Stimulated activated CD4-positive, alpha-beta T cell treated with anti-CD3 and anti-CD28 coated beads, Interleukin-1b, Interleukin-23, amount 100 ng/mL, for 4 hours (primary cell): ENCODE results near the gene DLX4.

Experiments
- DNase-seq, 2 donors: peaks; one replicate each; pipeline ENCODE4 v3.0.0-alpha.2; 2020; ENCODE audit warnings: low read depth in 2 of 2

The DLX4 gene

GRCh38 chr17:49968405-49969133, 421 bp upstream of the DLX4 start:
- peak; percentile 40 to 71 for DNase-seq

GRCh38 chr17:49969795-49970389, 902 bp downstream of the DLX4 start:
- DNase-seq = no peak

GRCh38 chr17:49970498-49970897, 1.5 kb downstream of the DLX4 start:
- DNase-seq = no peak

GRCh38 chr17:49971199-49971847, 2.3 kb downstream of the DLX4 start:
- DNase-seq = no peak

- no peak for DNase-seq
Measured at GRCh38 chr17:49971848-49972485, 3.0 kb downstream of the DLX4 start.

- DNase-seq = no peak
Measured at GRCh38 chr17:49972486-49973270, 3.7 kb downstream of the DLX4 start.

- no peak for DNase-seq
Measured at GRCh38 chr17:49973271-49973615, 4.3 kb downstream of the DLX4 start.

GRCh38 chr17:49975531-49975930, 6.5 kb downstream of the DLX4 start:
- DNase-seq = no peak

- DNase-seq = no peak
Measured at GRCh38 chr17:49976163-49976827, 7.3 kb downstream of the DLX4 start.

- DNase-seq = no peak
Measured at GRCh38 chr17:49976828-49977202, 7.8 kb downstream of the DLX4 start.

GRCh38 chr17:49977463-49978389, 8.7 kb downstream of the DLX4 start:
- no peak for DNase-seq

GRCh38 chr17:49978501-49978900, 9.5 kb downstream of the DLX4 start:
- no peak for DNase-seq

- no peak for DNase-seq
Measured at GRCh38 chr17:49979748-49980479, 10.9 kb downstream of the DLX4 start.

GRCh38 chr17:49980703-49981197, 11.8 kb downstream of the DLX4 start:
- no peak for DNase-seq

- no peak for DNase-seq
Measured at GRCh38 chr17:49984283-49984682, 15.3 kb downstream of the DLX4 start.

GRCh38 chr17:49984776-49985175, 15.8 kb downstream of the DLX4 start:
- DNase-seq = no peak

GRCh38 chr17:49985310-49985990, 16.5 kb downstream of the DLX4 start:
- DNase-seq = no peak

GRCh38 chr17:49986396-49987289, 17.7 kb downstream of the DLX4 start:
- DNase-seq = no peak
